GM12875 (cell line): ENCODE measurements around the gene PLA2G4E.

Source experiments
- H3K4me3 ChIP-seq: one replicate; pipeline ENCODE4 v1.5.1; 2011; ENCODE audit warnings: low read depth, low read length, control low read depth
- TF ChIP-seq, protein P1 (sequence below): IDR thresholded peaks from 2 replicates; pipeline ENCODE4 v1.5.1; 2011; ENCODE audit warnings: low read depth, mild to moderate bottlenecking, control low read depth, inconsistent platforms, low read length, moderate library complexity, borderline replicate concordance; ENCODE audit not compliant: insufficient read depth

PLA2G4E gene

DNA sequence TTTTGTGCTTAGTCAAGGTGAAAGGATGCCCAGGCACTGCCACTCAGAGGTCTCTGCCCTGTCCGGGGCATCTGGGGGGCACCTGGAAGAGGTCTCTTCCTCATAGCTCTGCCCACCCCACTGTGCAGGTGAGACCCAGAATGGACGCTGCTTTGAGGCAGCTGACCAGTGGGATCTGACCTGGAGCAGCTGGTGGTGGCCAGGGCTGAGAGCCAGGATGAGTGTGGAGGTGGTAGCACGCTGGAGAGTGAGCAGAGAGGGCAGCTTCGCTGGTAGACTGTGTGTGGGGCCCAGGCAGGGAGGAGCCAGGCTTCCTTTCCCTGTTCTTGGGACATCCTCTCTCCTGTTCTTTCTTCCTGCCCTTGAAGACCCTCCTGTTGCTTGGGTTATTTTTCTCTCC lies 32.2 kb upstream of the PLA2G4E start:
- TF ChIP-seq, protein P1, sequence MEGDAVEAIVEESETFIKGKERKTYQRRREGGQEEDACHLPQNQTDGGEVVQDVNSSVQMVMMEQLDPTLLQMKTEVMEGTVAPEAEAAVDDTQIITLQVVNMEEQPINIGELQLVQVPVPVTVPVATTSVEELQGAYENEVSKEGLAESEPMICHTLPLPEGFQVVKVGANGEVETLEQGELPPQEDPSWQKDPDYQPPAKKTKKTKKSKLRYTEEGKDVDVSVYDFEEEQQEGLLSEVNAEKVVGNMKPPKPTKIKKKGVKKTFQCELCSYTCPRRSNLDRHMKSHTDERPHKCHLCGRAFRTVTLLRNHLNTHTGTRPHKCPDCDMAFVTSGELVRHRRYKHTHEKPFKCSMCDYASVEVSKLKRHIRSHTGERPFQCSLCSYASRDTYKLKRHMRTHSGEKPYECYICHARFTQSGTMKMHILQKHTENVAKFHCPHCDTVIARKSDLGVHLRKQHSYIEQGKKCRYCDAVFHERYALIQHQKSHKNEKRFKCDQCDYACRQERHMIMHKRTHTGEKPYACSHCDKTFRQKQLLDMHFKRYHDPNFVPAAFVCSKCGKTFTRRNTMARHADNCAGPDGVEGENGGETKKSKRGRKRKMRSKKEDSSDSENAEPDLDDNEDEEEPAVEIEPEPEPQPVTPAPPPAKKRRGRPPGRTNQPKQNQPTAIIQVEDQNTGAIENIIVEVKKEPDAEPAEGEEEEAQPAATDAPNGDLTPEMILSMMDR = no peak
- H3K4me3 ChIP-seq = no peak overlapping the region

DNA sequence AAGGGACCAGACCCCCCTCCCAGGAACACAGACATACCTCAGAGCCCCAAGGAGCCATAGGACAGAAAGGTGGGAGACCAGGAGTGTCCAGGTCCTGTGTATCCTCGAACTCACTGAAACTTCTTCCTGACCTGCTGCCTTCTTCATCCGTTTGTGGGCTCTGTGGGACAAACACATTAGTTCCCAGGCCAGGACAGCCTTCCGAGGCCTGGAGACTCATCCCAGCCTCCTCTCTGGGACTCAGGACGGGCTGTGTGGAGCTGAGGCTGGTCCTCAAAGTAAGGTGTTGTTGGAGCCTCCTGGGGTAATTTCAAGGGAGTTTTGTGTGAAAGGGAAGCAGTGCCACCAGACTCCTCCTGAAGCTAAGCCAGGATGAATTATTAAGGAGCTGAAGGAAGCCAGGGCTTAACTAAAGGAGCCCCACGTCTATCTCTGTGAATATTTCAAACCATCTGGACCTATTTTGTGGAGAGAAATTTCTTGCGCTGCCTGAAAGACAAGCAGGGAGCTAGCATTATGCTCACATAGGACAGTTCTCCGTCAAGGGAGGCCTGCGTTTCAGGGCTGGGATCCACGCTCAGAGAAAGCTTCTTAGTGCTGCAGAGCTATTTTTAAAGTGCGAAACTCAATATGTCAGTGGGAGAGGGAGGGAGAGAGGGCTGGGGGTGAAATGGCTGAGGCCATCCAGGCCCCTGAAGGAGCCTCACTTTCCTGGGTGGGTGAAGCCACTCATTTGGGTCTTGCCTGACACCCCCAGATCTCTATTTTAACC lies 29.8 kb upstream of the PLA2G4E start:
- TF ChIP-seq, protein P1 = no peak

DNA sequence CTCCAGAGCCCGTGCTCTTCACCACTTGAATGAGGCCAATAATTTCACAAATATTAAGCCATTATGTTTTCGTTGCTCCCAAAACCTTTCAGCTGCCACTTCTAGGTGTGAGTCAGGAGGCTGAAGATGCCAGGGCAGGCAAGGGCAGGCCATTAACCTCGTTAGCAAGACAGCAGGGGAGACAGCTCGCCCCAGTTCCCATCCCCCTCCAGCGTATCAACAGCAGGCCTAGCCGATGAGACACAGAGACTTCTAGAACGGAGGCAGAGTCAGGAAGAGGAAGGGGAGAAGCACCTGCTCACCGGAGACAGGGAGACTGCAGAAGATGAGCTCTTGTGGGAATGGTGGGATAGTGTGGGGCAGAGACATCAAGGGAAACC lies 28.0 kb upstream of the PLA2G4E start:
- H3K4me3 ChIP-seq = no peak overlapping the region
- TF ChIP-seq, protein P1 = no peak

More for the DNA sequence above, 29.8 kb upstream of the PLA2G4E start:
- H3K4me3 ChIP-seq = no peak overlapping the region

- H3K4me3 ChIP-seq = no peak overlapping the region
- TF ChIP-seq, protein P1 = no peak
These were observed 27.4 kb upstream of the PLA2G4E start for GRCh38 chr15:42048080-42048820.

- TF ChIP-seq, protein P1 = no peak
- no peak overlapping the region for H3K4me3 ChIP-seq
These were observed 25.8 kb upstream of the PLA2G4E start for GRCh38 chr15:42046597-42046996.

- TF ChIP-seq, protein P1 = no peak
- H3K4me3 ChIP-seq = no peak overlapping the region
These were observed 24.4 kb upstream of the PLA2G4E start for GRCh38 chr15:42045211-42045615.
